Measurements from ENCODE around the gene CMKLR1. TPM values are rescaled to one million over a fixed set of nuclear protein-coding genes. Genes with fewer than 3 reads are reported as not detected.

The CMKLR1 gene
- total RNA-seq, 4 donors from 2014 or later = 10.2 to 14.5 (median 12.6) TPM

DNA sequence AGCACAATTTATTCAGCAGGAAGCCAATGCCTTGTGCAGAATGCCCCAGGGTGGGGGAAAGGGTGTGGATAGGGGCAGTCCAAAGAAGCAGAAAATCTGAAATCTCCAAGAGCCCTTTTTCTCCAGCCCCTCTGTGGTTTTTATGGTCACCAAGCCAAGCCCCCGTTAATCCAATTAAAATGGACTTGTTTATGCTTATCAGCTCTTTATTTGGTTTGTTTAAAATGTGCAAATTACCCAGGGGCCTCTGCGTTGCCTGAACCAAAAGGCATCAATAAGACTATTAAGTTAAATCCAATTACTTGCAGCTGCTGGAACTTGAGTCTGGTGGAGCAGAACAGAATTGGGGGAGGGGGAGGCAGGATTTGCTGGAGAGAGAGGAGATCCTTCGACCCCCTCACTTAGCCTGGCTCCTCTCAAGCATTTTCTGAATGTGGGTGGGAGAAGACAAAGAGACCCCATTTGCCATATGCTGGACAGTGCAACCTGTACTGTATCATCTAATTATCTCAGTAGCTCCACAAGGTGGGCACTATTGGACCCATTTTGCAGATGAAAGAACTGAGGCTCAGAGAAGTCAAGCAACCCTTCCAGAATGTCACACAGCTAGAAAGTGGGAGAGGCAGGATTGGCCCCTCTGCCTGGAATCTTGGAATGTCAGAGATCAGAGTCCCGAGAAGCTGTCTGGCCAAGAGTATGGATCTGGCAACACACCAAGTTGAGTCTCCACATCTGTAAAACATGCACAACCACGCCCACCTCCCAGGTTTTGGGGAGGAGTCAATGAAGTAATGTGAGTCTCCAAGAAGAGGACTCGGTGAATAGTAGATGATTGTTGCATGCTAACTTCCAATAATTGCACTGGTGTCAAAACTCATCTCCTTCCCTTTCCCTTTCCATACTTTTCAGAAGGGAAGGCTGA lies 66.9 kb downstream of the CMKLR1 start:
- no peaks in the 10 kb centered on the region for H3K36me3 ChIP-seq
- no peak for DNase-seq (ENCODE audit: extremely low spot score)
- intact Hi-C loops (cut with DNase I) = no loop called here
- no peak overlapping the region for H3K27ac ChIP-seq (replicated peaks in 1 of 4)
- no peak overlapping the region for H3K4me3 ChIP-seq
- TF ChIP-seq POLR2A (IDR thresholded peaks at IDR 0.05; ENCODE audit: low read depth) = no peak
- TF ChIP-seq CTCF (IDR thresholded peaks at IDR 0.05) = no peak
- no peak for TF ChIP-seq EP300 (IDR thresholded peaks at IDR 0.05)
- no peak for TF ChIP-seq POLR2AphosphoS5 (IDR thresholded peaks at IDR 0.05)
- H3K9me3 ChIP-seq = no peaks in the 10 kb centered on the region
- no peaks in the 10 kb centered on the region for H3K27me3 ChIP-seq
- 61% methylated on average over 6 of the region's 6 CpGs for WGBS
- no peaks in the 10 kb centered on the region for H3K4me1 ChIP-seq

- TF ChIP-seq EP300 (IDR thresholded peaks at IDR 0.05) (no peak), POLR2A (IDR thresholded peaks at IDR 0.05; ENCODE audit: low read depth) (no peak), POLR2AphosphoS5 (IDR thresholded peaks at IDR 0.05) (no peak), CTCF (IDR thresholded peaks at IDR 0.05) (no peak)
- intact Hi-C loops (cut with DNase I) = no loop called here
- no peaks in the 10 kb centered on the region for H3K9me3 ChIP-seq
- H3K4me3 ChIP-seq = no peak overlapping the region
- no peaks in the 10 kb centered on the region for H3K36me3 ChIP-seq
- no peak for DNase-seq (ENCODE audit: extremely low spot score)
- H3K4me1 ChIP-seq = no peaks in the 10 kb centered on the region
- 60% methylated on average over 2 of the region's 2 CpGs for WGBS
- no peak overlapping the region for H3K27ac ChIP-seq (replicated peaks in 1 of 4)
- H3K27me3 ChIP-seq = no peaks in the 10 kb centered on the region
These were observed 68.3 kb downstream of the CMKLR1 start for GRCh38 chr12:108270849-108271143.

DNA sequence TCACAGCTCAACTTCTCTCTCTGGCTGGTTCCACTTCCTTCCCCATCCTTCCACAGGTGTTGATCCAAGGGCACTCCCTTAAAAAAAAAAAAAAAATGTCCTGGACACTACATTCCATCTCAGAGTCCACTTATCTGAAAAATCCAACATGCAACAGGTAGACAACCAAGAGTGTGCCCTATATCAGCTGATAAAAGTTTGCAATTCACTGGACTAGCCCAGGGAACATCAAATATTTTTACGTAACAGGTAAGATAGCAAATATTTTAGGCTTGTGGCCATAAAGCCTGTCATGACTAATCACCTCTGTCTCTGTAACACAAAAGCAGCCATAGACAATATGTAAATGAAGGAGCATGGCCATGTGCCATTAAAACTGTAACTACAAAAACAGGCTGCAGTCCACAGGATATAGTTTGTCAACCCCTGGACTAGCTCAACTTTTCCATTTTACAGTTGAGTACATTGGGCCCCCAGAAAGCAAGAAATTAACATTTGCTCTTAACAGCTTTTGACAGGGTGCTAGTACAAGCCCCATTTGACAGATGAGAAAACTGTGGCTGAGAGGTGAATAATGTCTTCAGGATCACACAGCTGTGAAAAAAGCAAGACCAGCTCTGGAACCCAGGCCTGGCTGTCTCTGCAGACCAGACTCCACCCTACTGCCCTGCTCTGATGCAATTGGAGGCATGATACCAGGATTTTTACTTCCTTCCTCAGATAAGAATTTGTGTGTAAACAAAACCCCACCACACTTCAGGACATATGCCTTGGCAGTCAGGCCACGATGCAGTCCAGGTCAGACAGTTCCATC lies 68.9 kb downstream of the CMKLR1 start:
- H3K27me3 ChIP-seq = no peaks in the 10 kb centered on the region
- intact Hi-C loops (cut with DNase I) = no loop called here
- no peak overlapping the region for H3K4me3 ChIP-seq
- no peaks in the 10 kb centered on the region for H3K9me3 ChIP-seq
- no peaks in the 10 kb centered on the region for H3K4me1 ChIP-seq
- DNase-seq (ENCODE audit: extremely low spot score) = no peak
- TF ChIP-seq EP300 (IDR thresholded peaks at IDR 0.05) = no peak
- TF ChIP-seq CTCF (IDR thresholded peaks at IDR 0.05) = no peak
- no peak for TF ChIP-seq POLR2AphosphoS5 (IDR thresholded peaks at IDR 0.05)
- TF ChIP-seq POLR2A (IDR thresholded peaks at IDR 0.05; ENCODE audit: low read depth) = no peak
- WGBS = 71% methylated on average over 2 of the region's 2 CpGs
- H3K36me3 ChIP-seq = no peaks in the 10 kb centered on the region
- H3K27ac ChIP-seq (replicated peaks in 1 of 4) = no peak overlapping the region

DNA sequence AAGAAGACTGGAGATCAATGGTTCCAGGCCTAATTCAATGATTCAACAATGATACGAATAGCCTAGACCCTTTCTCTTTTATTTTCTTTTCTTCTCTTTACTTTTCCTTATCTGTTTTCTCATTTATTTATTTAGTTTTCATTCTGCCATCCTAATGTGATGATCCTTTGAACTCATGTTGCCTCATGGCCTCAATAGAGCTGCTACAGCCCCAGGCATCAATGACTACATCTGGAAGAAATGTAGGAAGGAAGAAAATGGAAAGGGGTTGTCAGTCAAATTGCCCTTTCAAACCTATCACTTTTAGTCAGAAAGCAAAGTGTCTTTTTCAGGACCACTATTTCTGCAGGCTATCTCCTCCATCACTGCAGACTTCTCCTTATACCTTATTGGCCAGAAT lies 69.9 kb downstream of the CMKLR1 start:
- no peaks in the 10 kb centered on the region for H3K9me3 ChIP-seq

More for the DNA sequence above, 69.9 kb downstream of the CMKLR1 start:
- 78% methylated on average over 1 of the region's 1 CpG for WGBS
- Histone ChIP-seq H3K4me3 (no peak overlapping the region), H3K36me3 (no peaks in the 10 kb centered on the region), H3K4me1 (no peaks in the 10 kb centered on the region), H3K27me3 (peaks cover 0 to under 1% (median 0%) of the 10 kb centered on the region in 4 donors), H3K27ac (replicated peaks in 1 of 4) (no peak overlapping the region)
- TF ChIP-seq POLR2A (IDR thresholded peaks at IDR 0.05; ENCODE audit: low read depth) = no peak
- no peak for TF ChIP-seq POLR2AphosphoS5 (IDR thresholded peaks at IDR 0.05)
- no peak for TF ChIP-seq EP300 (IDR thresholded peaks at IDR 0.05)
- TF ChIP-seq CTCF (IDR thresholded peaks at IDR 0.05) = no peak
- intact Hi-C loops (cut with DNase I) = no loop called here
- no peak for DNase-seq (ENCODE audit: extremely low spot score)
